ENCODE measurements around the gene ACOT13. TPM values are rescaled to one million over a fixed set of nuclear protein-coding genes. Genes with fewer than 3 reads are reported as not detected.

The ACOT13 gene
- total RNA-seq, 1 experiment from 2014 or later: 55.6 TPM

- BruUV-seq (replicated peaks): no TSS peak
- POLR2A ChIA-PET: no interaction called here
- H3K4me1 ChIP-seq: no peaks in the 10 kb centered on the region
- Mint-ChIP-seq H3K9me3 (ENCODE audit: unreplicated experiment) (peaks cover 20% of the 10 kb centered on the region), H3K36me3 (ENCODE audit: insufficient read depth, unreplicated experiment) (peaks cover 5% of the 10 kb centered on the region), H3K27me3 (ENCODE audit: insufficient read depth, unreplicated experiment) (peaks cover 9% of the 10 kb centered on the region), H3K4me3 (ENCODE audit: unreplicated experiment) (no peak overlapping the region), H3K27ac (ENCODE audit: unreplicated experiment) (no peak overlapping the region), H3K4me1 (ENCODE audit: low read depth, unreplicated experiment) (peaks cover 9% of the 10 kb centered on the region)
- DNase-seq: no peak
- intact Hi-C loops (cut with micrococcal nuclease; ENCODE audit: unreplicated experiment): loop anchor here (10.0 kb wide), 1 partner anchor 57 kb away; no protein-coding TSS in a partner anchor
- H3K36me3 ChIP-seq (ENCODE audit: control insufficient read depth, insufficient read depth, low read length): no peaks in the 10 kb centered on the region
- H3K4me3 ChIP-seq (ENCODE audit: low read depth, low read length): no peak overlapping the region
- H3K27me3 ChIP-seq (replicated peaks; ENCODE audit: control insufficient read depth, insufficient read depth, low read length): no peaks in the 10 kb centered on the region
- no peaks in the 10 kb centered on the region for H3K9me3 ChIP-seq
- no peak for TF ChIP-seq CTCF (IDR thresholded peaks at IDR 0.05; ENCODE audit: insufficient read depth in 1 of 2, low read depth in 1 of 2, low read length in 1 of 2, severe bottlenecking in 1 of 2, unreplicated experiment in 1 of 2)
- CTCF ChIA-PET: no interaction called here
Observed at GRCh38 chr6:24642061-24642460, 24.8 kb upstream of the ACOT13 start.

- H3K27me3 ChIP-seq (replicated peaks; ENCODE audit: control insufficient read depth, insufficient read depth, low read length): no peaks in the 10 kb centered on the region
- no peaks in the 10 kb centered on the region for H3K9me3 ChIP-seq
- peaks cover 6% of the 10 kb centered on the region for H3K27me3 Mint-ChIP-seq (ENCODE audit: insufficient read depth, unreplicated experiment)
- H3K36me3 Mint-ChIP-seq (ENCODE audit: insufficient read depth, unreplicated experiment): peaks cover 5% of the 10 kb centered on the region
- H3K27ac Mint-ChIP-seq (ENCODE audit: unreplicated experiment): no peak overlapping the region
- peaks cover 6% of the 10 kb centered on the region for H3K9me3 Mint-ChIP-seq (ENCODE audit: unreplicated experiment)
- H3K4me3 ChIP-seq (ENCODE audit: low read depth, low read length): no peak overlapping the region
- intact Hi-C loops (cut with micrococcal nuclease; ENCODE audit: unreplicated experiment): loop anchor here (10.0 kb wide), 1 partner anchor 59 kb away; no protein-coding TSS in a partner anchor
- H3K36me3 ChIP-seq (ENCODE audit: control insufficient read depth, insufficient read depth, low read length): no peaks in the 10 kb centered on the region
- no TSS peak for BruUV-seq (replicated peaks)
- no peak overlapping the region for H3K4me3 Mint-ChIP-seq (ENCODE audit: unreplicated experiment)
- TF ChIP-seq CTCF (IDR thresholded peaks at IDR 0.05; ENCODE audit: insufficient read depth in 1 of 2, low read depth in 1 of 2, low read length in 1 of 2, severe bottlenecking in 1 of 2, unreplicated experiment in 1 of 2): no peak
- ChIA-PET CTCF (no interaction called here), POLR2A (no interaction called here)
- peaks cover 9% of the 10 kb centered on the region for H3K4me1 Mint-ChIP-seq (ENCODE audit: low read depth, unreplicated experiment)
- no peaks in the 10 kb centered on the region for H3K4me1 ChIP-seq
- DNase-seq: no peak
Observed at GRCh38 chr6:24643920-24644319, 23.0 kb upstream of the ACOT13 start.

- Histone ChIP-seq H3K27me3 (replicated peaks; ENCODE audit: control insufficient read depth, insufficient read depth, low read length) (no peaks in the 10 kb centered on the region), H3K36me3 (ENCODE audit: control insufficient read depth, insufficient read depth, low read length) (no peaks in the 10 kb centered on the region), H3K4me3 (ENCODE audit: low read depth, low read length) (no peak overlapping the region), H3K9me3 (no peaks in the 10 kb centered on the region), H3K4me1 (no peaks in the 10 kb centered on the region)
- POLR2A ChIA-PET: no interaction called here
- peaks cover 6% of the 10 kb centered on the region for H3K27me3 Mint-ChIP-seq (ENCODE audit: insufficient read depth, unreplicated experiment)
- CTCF ChIA-PET: no interaction called here
- no peak overlapping the region for H3K27ac Mint-ChIP-seq (ENCODE audit: unreplicated experiment)
- TF ChIP-seq CTCF (IDR thresholded peaks at IDR 0.05; ENCODE audit: insufficient read depth in 1 of 2, low read depth in 1 of 2, low read length in 1 of 2, severe bottlenecking in 1 of 2, unreplicated experiment in 1 of 2): no peak
- peaks cover 9% of the 10 kb centered on the region for H3K4me1 Mint-ChIP-seq (ENCODE audit: low read depth, unreplicated experiment)
- H3K4me3 Mint-ChIP-seq (ENCODE audit: unreplicated experiment): no peak overlapping the region
- BruUV-seq (replicated peaks): no TSS peak
- H3K9me3 Mint-ChIP-seq (ENCODE audit: unreplicated experiment): peaks cover 1% of the 10 kb centered on the region
- H3K36me3 Mint-ChIP-seq (ENCODE audit: insufficient read depth, unreplicated experiment): peaks cover 5% of the 10 kb centered on the region
- intact Hi-C loops (cut with micrococcal nuclease; ENCODE audit: unreplicated experiment): loop anchor here (10.0 kb wide), 1 partner anchor 60 kb away; no protein-coding TSS in a partner anchor
- no peak for DNase-seq
Observed at GRCh38 chr6:24644377-24644776, 22.5 kb upstream of the ACOT13 start.
